GM18858 (cell line): Measurements from ENCODE around the gene KRTAP2-1.
"Not testable (repeated sequence)": the region's sequence is repeated elsewhere in the genome, so short reads cannot be mapped to it uniquely, and the experiment has no call there.

Source experiments
- ATAC-seq: cut with Tn5 transposase; IDR thresholded peaks from one replicate; pipeline ENCODE4 v1.9.1; 2021; ENCODE audit not compliant: unreplicated experiment

KRTAP2-1 gene, protein sequence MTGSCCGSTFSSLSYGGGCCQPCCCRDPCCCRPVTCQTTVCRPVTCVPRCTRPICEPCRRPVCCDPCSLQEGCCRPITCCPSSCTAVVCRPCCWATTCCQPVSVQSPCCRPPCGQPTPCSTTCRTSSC

DNA sequence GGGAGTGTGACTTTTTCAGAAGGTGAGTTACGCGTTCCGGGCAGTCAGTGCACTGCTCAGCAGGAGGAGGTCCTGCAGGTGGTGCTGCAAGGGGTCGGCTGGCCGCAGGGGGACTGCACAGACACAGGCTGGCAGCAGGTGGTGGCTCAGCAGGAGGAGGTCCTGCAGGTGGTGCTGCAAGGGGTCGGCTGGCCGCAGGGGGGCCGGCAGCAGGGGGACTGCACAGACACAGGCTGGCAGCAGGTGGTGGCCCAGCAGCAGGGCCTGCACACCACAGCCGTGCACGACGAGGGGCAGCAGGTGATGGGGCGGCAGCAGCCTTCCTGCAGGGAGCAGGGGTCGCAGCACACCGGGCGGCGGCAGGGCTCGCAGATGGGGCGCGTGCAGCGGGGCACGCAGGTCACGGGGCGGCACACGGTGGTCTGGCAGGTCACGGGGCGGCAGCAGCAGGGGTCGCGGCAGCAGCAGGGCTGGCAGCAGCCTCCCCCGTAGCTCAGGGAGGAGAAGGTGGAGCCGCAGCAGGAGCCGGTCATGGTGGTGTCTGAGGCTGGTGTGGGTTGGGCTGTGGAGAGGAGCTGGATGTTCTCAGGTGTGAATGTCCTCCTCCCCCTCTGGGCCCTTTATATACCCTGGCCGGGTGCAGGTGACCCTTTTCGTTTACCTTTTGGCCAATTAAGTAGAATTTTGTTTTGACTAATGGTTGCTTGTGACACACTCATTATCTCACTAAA, at the start of gene KRTAP2-1:
Gene KRTAP2-1 (minus strand): TSS at position 582 of the 731 bp plus-strand sequence. CDS start 49 bp downstream, at position 533.
- not testable (repeated sequence) for ATAC-seq

DNA sequence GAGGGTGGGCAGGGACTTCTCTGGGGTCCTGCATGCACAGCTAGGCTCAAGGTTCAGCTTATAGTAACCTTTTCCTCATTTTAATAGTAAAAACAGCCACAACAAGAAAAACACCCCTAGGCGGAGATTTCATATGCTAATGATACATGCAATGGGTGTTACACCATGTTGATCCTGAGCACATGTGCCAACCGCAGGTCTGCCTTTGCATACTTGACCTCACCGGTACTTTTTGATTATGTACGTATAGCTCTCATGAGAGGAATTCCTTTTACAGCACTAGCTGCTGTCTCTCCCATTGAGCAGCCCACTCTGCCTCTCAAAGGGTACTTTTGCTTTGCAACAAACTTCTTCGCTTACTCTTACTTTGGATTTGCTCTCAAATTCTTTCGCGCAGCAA, 48.9 kb upstream of the KRTAP2-1 start:
- ATAC-seq: no peak

DNA sequence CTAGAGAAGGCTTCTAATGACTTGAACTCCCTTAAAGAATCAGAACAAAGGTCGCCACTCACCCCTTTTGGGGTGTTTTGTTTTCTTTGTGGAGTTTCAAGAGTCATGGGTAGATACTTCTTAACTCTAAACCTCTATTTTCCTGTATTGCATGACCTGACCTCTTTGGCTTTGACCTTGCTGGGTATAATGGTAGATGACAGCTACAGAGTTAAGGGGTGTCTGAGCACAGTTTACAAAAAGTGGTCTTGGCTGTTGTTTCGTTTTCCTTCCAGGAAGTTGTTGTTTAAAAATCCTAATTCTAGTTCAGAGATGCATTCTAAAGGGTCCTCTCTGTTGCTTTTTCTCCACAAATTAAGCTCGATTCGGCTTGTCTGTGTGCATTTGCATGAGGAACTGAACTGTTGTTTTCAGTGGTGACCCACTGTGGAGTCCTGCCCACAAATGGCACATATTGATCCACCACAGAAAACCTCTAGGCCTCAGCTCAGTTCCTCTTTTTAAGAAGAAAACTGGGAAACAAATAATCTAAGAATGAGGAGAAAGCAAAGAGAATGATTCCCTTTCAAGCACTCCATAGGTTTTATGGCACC, 41.7 kb upstream of the KRTAP2-1 start:
- not testable (repeated sequence) for ATAC-seq

DNA sequence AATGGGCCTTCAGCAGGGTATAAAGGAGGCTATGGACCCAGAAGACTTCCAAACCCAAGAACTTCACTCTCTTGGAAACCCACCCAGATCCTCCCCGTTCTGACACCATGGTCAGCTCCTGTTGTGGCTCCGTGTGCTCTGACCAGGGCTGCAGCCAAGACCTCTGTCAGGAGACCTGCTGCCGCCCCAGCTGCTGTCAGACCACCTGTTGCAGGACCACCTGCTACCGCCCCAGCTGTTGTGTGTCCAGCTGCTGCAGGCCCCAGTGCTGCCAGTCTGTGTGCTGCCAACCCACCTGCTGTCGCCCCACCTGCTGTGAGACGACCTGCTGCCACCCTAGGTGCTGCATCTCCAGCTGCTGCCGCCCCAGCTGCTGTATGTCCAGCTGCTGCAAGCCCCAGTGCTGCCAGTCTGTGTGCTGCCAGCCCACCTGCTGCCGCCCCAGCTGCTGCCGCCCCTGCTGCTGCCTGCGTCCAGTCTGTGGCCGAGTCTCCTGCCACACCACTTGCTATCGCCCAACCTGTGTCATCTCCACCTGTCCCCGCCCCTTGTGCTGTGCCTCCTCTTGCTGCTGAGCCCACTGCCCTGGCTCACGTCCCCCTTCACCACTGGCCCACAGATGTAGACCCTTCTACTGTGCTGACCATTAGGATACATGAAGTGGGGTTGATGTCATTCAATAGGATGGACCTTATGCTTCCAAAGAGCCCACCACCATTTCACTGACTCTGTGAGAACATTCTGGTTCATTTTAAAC, 37.2 kb upstream of the KRTAP2-1 start, which contains the start of gene KRTAP4-7:
Gene KRTAP4-7 (plus strand): TSS at position 51 of the 757 bp plus-strand sequence. CDS start 57 bp downstream, at position 108.
- ATAC-seq: not testable (repeated sequence)

DNA sequence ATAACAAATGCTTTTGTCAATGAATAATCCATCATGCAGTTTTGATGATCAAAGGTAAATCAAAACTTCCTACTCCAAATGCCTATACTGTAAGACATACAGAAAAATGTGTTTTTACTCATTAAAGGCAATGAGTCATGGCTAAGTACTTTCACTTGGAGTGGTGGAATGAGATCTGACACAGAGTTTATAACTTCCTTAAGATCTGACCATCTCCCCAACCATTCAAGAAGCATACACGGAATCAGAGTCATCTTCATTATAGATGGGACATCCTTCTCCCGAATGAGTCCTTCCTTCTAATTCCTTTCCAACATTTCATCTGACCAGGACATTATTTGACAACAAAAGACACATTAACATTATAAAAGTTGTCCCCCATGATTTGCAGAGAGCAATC, 36.3 kb upstream of the KRTAP2-1 start:
- ATAC-seq: not testable (repeated sequence)

DNA sequence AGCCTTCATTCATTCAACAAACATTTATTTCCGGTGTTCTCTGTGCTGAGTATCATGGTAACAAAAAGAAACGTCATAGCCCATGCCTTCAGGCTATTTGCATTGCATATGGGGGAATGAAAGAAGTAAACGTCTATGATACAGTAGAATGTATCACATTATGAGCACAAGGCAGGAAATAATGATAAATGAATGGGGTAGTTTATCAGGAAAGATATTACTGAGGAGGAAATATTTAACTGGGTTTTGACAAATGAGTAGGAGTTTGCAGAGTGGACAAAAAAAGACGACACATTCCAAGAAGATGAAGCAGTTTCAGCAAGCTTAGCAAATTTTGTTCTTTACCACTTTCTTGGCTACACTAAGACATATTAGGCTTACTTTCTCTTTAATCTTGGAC, 35.5 kb upstream of the KRTAP2-1 start:
- ATAC-seq: no peak

DNA sequence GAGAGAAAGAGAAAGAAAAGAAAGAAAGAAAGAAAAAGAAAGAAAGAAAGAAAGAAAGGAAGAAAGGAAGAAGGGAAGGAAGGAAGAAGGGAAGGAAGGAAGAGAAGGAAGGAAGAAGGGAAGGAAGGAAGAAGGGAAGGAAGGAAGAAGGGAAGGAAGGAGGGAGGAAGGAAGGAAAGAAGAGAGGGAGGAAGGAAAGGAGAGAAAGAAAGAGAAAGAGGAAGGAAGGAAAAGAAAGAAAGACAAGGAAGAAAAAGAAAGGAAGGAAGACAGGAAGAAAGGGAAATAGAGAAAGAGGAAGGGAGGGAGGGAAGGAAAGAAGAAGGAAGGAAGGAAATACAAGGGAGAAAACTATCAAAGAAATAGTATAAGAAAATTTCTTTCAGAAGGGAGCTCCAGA, 29.7 kb upstream of the KRTAP2-1 start:
- no peak for ATAC-seq

DNA sequence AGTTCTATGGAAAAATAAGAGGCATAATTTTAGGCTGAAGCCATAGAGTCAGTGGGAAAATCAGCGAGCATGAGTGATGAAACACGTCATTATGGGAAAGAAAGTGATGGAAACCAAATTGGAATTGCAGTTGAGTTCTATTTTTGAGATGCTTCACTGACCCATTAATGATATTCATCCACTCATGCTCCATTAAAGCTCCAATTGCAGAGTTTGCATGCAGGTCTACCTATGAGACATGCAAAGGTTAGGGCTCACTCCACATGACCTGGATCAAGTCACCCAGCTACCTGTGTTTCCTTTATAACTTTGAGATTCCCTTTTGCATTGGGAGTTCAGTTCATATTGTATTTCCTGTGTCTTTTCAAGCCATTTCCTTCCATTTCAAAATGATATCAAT, 26.6 kb upstream of the KRTAP2-1 start:
- no peak for ATAC-seq

DNA sequence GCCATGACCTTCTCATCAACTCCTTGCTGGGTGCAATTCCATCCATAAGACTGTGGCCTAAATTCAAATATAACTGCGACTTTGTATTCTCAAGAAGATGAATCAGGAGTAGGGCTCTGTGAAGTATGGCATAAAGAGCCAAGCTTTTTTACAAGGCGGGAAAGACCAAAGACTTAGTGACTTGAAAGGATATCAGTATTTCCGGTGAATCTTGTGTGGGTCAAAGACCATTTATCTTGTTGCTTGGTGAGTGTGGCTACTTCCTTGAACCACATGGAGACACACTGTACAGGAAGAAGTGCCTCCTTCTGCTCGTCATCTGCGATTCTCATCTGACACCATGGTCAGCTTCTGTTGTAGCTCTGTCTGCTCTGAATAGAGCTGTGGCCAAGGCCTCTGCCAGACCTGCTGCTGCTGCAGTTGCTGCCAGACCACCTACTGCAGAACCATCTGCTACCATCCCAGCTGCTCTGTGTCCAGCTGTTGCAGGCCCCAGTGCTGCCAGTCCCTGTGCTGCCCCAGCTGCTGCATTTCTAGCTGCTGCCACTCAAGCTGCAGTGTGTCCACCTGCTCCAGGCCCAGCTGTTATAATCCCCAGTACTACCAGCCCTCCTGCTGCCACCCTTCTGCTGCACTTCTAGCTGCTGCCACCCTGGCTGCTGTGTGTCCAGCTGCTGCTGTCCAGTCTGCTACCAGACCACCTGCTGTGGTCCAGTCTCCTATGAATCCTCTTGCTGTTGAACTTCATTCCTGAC, 24.7 kb upstream of the KRTAP2-1 start:
- ATAC-seq: no peak

DNA sequence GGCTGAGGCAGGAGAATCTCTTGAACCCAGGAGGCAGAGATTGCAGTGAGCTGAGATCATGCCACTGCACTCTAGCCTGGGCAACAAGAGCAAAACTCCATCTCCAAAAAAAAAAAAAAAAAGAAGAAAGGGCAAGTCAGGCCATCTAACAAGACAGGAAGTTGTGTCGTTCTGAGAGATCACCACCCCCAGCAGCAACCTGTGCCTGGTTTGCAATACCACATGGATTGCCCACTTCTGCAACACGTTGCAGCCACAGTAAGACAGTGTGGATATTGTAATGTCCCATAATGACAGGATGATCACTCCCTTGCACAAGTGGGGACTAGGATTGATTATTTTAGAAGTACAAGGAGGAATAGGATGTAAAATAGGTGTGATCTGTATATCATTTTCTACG, 21.9 kb upstream of the KRTAP2-1 start:
- ATAC-seq: no peak

DNA sequence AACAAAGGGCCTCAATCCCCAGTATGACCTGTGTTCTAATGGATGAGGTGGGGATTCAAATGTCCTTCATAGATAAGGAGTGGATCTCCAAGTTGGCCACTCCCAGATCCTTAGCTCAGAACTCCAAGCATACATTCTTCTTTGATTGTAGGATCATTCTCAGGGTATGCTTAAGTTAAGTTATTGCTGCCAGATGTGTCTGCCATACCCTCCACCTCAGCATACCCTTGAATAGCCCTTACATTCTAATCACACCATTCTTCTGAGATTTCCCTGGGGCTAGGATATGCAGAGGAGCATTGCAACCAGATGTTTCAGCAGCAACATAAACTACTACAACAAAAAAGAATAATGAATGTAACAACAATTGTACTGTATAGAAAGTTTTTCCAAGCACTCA, 20.2 kb upstream of the KRTAP2-1 start:
- ATAC-seq: no peak

DNA sequence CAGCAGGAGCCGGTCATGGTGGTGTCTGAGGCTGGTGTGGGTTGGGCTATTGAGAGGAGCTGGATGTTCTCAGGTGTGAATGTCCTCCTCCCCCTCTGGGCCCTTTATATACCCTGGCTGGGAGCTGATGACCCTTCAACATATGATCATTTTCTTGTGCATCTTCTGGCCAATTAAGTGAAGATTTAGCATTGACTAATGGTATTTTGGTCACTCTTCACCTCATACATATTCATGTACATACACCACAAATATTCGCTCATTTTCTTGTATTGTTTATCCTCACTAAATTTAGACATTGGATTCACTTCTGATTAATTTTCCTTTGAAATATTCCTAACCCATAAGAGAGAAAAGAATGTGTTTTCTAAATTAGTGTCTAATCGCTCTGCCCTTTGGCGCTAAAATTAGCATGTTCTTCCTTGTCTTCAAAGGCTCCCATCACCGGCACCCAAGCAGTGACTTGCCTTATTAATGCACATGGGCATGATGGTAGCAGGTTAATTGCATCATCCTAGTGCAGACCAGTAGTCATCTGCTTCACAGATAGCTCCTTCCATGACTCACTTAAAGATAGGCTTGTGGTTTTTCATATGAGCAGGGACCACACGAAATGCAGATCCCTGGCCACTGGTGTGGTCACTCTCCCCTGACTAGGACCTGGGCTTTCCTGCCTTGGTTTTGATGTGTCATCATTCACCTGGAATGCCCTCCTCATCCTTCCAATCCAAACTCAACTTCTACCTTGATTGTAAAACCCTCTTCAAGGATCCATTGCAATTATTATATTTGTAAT, 18.9 kb upstream of the KRTAP2-1 start, which contains the start of gene KRTAP2-4:
Gene KRTAP2-4 (minus strand): TSS at position 51 of the 796 bp plus-strand sequence. CDS start 34 bp downstream, at position 17.
- ATAC-seq: no peak

DNA sequence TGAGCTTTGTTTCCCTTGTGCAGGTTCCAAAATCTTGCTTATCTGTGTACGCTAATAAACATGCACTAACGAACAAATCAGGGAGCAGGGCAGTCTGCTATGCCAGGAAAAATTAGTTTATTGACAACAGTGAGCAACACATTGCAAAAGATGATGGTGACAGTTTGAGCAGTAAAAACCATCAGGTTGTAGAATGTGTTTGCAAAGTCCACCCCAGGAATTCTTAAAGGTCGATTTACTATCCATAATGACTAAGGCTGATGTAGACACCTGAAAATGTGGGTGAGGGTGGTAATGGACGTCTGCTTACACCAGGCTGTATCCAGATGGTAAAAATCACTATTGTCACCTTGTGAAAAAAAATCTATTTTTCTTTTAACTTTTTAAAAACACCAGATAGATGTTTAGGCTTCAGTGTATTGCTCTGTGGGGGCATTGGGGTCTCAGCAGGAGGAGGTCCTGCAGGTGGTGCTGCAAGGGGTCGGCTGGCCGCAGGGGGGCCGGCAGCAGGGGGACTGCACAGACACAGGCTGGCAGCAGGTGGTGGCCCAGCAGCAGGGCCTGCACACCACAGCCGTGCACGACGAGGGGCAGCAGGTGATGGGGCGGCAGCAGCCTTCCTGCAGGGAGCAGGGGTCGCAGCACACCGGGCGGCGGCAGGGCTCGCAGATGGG, 18.0 kb upstream of the KRTAP2-1 start:
- ATAC-seq: not testable (repeated sequence)

DNA sequence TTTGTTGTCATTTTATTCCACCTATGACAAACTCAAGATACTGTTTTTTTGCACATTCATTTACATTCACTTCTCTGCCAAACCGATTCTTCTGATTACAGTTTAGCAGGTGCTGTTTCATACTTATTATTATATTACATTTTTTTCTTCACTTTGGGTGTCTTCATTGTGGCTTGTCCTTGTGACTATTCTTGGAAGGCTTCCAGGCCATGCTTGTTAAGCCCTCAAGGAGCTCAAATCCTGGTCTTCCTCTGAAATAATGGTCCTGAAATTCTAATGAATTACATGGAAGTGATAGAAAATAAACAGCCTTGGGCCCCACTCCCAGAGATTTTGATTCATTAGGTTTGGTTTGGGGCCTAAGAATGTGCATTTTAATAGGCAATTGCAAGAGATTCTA, 17.2 kb upstream of the KRTAP2-1 start:
- ATAC-seq: no peak

DNA sequence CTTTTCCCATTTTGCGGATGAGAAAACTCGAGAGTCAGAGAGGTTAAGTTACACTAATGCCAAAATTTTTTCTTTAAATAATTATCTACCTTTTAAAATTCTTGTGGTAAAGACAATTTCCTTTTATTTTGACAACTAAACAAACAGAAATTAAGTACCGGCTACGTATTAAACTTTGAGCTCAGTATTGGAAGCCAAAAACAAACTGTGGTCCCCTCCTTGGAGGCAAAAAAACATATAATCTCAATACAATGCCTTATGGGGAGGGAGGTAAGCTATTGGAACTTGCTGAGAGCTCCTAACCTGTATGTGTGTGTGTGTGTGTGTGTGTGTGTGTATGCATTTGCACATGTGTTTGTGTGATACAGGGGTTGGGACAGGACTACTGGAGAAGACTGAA, 16.3 kb upstream of the KRTAP2-1 start:
- ATAC-seq: no peak

DNA sequence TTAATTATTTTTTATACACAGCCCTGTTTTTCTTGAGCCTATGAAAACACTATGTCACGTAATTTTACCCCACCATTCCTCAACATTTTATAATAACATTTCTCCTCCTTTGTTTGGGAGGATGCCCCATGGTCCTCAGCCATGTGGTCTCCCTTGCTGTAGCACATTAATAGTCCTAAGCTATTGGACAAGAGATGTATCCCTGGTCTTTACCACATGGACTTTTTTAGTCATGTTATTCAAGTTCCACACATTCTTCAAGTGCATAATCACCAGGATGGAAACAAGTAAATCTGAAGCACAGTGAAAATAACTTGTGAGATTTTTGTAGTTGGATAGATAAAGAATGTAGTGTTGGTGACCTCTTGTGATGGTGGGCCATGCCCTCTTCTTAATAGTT, 14.8 kb upstream of the KRTAP2-1 start:
- no peak for ATAC-seq

DNA sequence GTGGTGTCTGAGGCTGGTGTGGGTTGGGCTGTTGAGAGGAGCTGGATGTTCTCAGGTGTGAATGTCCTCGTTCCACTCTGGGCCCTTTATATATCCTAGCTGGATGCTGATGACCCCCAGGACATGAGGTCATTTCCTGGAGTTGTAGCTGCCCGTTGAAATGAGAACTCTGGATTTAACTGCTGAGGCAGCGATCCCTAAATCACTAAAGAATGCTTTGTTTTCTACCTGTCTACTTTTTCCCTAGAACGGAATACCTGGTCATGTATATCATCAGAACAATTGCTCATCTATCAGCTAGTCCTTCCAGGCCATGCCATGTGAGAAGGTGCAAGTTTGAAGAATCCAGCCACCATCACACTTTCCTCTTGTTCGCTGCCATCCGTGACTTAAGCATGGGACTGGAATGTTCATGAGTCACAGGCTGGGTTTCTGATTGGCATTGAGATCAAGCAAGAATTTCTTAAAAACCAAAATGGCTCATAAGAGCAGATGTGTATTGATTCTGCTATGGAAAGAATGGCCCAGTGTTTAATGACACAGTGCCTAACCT, 13.0 kb upstream of the KRTAP2-1 start, which contains the start of gene KRTAP2-3:
Gene KRTAP2-3 (minus strand): TSS at position 63 of the 553 bp plus-strand sequence. CDS start 64 bp downstream, outside the sequence.
- no peak for ATAC-seq

DNA sequence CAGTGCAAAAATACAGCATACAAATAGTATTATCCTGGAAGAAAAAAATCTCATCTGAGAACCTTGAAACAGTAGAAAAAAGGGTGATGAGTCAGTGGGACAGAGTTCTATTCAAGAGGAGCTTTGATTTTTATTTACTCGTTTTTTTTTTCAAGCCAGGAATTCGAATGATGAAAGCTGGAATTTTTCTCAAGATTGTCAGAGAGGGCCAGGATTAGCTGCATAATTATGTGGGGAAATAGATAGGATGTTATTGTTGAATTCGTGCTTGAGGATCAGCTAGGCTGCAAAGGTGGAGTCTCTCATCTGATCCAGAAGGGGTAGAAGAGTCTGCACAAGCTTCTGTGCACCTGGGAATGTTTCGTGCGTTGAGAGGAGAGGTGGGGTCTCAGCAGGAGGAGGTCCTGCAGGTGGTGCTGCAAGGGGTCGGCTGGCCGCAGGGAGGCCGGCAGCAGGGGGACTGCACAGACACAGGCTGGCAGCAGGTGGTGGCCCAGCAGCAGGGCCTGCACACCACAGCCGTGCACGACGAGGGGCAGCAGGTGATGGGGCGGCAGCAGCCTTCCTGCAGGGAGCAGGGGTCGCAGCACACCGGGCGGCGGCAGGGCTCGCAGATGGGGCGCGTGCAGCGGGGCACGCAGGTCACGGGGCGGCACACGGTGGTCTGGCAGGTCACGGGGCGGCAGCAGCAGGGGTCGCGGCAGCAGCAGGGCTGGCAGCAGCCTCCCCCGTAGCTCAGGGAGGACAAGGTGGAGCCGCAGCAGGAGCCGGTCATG, 12.3 kb upstream of the KRTAP2-1 start:
- ATAC-seq: not testable (repeated sequence)
